HuH-7 (cell line): ENCODE data around the gene SDK1.

Experiments
- DNase-seq: peaks from one replicate; pipeline ENCODE4 v3.0.0; 2011; ENCODE audit warnings: low spot score

Gene SDK1

GRCh38 chr7:3416453-3416852 is 115.4 kb downstream of the SDK1 start:
- no peak for DNase-seq

DNA sequence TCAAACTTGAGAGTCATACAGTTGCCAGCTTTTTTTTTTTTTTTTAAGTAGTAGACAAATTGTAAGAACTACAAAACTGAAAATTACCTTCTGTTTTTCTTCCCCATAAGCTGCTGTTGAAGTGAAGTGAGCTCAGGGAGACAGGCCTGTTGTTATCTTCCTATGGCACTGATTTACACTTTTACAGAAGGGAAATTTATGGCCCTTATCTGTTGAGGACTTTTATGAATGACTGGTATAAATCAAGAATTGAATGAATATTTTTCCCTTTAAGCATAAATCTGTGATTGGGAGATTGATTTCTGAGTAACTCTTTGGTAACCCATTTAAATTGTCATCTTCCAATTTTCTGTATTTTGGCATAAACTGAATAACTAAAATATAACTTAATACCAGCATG is 124.0 kb downstream of the SDK1 start:
- DNase-seq, result no peak

GRCh38 chr7:3426064-3426463 is 125.0 kb downstream of the SDK1 start:
- DNase-seq, result no peak

DNA sequence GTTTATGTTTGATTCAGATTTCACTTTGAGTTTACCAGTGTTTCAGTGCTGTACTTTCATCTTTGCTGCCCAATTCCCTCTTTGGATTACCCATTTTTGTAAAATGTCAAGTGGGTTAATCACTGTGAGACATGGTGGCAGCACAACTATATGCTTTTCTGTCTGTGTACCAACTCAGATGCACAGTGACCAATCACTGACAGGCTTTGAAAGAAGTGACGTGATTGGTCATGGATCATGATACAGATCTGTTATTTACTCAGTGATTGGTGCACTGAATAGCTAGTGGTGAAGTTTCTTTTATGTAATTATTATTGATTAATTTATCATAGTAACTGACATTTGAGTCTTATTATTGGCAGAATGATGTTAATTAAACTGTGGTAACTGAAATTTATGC is 126.9 kb downstream of the SDK1 start:
- no peak for DNase-seq

DNA sequence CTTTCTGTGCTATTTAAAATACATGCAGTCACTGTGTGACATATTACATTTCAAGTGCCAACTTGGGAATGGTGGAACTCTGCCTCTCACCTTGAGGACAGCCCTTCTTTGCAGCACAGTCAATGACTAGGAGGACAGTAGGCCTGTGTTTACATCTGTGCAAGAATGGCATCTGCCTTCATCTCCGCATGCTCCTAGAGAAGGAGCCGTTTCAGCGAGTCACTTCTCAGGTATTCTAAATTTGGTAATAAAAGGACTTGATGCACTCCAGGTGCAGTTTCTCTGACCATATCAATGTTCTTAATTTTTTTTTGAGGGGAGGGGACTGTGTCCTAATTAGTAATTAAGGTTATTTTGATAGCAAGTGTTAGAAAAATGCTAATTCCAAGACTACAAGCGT is 128.9 kb downstream of the SDK1 start:
- DNase-seq, result no peak

GRCh38 chr7:3430588-3430987 is 129.5 kb downstream of the SDK1 start:
- DNase-seq, result no peak

GRCh38 chr7:3431306-3431705 is 130.3 kb downstream of the SDK1 start:
- no peak for DNase-seq

DNA sequence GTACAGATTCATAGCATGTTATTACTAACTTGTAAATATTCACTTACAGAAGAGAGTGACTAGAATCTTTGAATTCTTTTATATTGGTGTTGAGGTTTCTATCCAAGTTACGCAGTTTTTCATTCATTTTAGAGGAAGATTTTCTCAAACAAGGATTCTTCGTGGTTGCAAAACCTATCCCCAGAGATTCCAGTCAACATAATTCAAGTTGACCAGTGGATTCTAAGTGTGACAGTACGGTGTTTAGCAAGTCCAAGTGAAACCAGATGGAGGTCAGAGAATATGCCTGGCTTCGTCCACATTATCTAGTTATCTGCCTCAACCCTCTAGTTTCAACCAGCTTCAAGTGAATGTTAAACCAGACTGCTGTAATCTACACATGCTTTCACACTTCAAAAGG is 131.9 kb downstream of the SDK1 start:
- DNase-seq, result no peak

- no peak for DNase-seq
Measured at GRCh38 chr7:3434611-3435010, 133.6 kb downstream of the SDK1 start.

DNA sequence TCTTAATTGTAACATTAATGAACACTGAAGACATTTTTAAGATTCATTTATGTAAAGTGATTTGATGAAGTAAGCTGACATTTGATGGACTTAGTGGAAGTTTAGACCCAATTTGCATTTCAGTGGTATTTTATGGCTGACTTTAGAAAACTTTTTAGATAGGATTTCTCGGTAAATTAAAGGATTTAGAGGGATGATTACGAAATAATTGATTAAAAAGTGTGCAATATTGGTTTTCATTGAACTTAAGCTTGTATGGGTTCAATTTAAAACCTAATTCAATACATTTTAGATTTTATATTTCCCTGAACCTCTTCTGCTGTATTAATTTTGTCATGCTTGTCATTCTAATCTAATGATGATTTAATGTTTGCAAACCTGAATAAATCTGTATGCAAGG is 135.1 kb downstream of the SDK1 start:
- DNase-seq, result no peak

DNA sequence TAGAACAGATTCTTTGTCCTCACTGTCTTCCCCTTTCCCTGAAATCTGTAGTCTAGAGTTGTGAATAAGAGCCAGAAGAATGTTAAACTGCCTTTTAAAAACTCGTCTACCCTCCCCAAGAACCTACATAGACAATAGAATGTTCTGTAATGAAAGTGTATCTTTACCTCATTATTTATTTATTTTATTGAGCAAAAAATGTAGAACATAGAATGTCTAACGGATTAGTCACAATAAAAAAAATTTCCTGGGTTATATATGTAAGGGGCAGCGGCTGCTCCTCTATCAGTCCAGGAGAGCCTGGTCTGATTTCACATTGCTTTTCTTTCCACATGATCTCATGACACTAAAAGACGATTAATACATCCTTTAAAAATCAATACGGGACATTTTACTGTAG is 135.7 kb downstream of the SDK1 start:
- no peak for DNase-seq

- no peak for DNase-seq
Measured at GRCh38 chr7:3437467-3437866, 136.4 kb downstream of the SDK1 start.

- DNase-seq, result no peak
Measured at GRCh38 chr7:3438352-3438751, 137.3 kb downstream of the SDK1 start.

GRCh38 chr7:3439333-3440030 is 138.4 kb downstream of the SDK1 start:
- no peak for DNase-seq

DNA sequence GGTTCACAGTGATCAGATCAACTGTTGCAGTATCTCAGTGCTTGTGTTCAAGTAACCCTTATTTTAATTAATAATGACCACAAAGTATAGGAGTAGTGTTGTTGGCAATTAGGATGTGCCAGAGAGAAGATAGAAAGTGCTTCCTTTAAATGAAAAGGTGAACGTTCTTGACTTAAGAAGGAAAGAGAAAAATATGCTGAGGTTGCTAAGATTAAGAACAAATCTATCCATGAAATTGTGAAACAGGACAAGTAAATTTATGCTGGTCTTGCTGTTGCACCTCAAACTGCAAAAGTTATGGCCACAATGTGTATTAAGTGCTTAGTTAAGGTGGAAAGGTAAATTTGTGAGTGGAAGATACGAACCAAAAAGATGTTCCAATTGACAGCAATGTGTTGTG is 139.5 kb downstream of the SDK1 start:
- DNase-seq, result no peak

DNA sequence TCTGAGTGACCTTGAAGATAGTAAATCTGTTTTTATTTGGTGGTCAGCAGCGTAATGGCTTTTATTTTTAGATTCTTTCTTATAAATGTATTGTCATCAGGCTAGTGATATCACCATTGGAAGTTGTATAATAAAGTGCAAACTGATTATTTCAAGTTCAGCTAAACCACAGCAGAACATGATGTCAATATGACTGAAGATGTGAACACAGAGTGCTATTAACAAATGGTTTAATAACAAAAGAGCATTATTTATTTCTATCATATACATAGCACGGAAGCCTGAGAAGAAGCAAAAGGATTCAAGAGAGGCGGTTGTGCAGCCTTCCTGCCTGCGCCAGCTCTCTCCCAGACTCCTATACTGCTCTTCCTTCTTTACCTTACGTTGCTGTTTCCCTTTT is 142.7 kb downstream of the SDK1 start:
- DNase-seq, result no peak

DNA sequence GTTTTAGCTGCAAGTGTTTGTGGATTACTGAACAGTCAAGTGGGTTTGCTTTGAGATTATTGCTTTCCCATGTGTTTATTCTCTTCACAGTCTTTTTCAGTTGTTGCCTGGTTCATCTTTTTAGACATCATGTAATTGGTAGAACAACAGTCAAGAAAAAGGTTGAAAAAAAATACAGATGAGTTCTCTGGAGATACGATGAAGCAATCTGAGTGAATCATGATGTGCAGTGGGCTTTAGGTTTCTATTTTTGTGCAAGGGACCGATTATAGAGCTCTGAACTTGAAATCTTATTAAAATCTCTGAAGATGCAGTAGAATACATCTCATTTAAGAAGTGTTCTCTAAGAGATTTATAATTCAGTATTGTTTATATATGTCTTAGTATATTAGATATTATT is 145.7 kb downstream of the SDK1 start:
- no peak for DNase-seq

DNA sequence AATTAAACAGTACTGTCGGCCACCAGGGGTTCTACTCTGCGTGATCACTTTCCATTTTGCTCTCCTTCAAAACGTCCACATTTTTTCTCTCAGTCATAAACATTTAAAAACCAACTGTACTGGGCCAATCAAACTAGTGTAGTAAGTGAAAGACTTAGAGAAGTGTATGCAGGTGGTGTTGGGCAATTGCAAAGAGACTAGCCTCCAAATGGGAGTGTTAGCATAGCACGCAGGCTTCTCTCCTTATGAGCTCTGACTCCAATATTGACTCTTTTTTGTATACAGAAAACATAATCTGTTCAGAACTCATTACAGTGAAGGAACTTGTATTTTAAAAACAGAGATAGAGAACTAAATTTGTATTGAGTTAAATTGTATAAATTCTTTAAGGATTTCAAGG is 150.6 kb downstream of the SDK1 start:
- DNase-seq, result no peak

- no peak for DNase-seq
Measured at GRCh38 chr7:3453398-3453797, 152.3 kb downstream of the SDK1 start.

- no peak for DNase-seq
Measured at GRCh38 chr7:3455806-3456595, 154.9 kb downstream of the SDK1 start.

- no peak for DNase-seq
Measured at GRCh38 chr7:3459111-3459510, 158.1 kb downstream of the SDK1 start.

DNA sequence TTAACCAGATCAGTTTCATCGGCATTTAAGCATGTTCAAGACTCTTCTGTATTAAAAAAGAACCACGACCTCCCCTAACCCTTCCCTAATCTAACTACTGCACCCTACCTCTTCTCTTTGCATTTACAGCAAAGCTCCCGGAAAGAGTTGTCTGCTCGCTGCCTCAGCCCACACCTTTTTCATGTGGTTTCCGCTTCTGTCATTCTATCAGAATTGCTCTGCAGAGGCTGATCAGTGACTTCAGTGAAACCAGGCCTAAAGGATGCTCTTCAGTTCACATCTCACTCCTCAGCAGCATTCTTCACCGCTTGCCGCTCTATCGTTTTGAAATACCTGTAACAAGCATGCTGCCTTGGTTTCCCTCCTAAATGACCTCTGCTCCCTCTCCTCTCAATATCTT is 160.9 kb downstream of the SDK1 start:
- no peak for DNase-seq

DNA sequence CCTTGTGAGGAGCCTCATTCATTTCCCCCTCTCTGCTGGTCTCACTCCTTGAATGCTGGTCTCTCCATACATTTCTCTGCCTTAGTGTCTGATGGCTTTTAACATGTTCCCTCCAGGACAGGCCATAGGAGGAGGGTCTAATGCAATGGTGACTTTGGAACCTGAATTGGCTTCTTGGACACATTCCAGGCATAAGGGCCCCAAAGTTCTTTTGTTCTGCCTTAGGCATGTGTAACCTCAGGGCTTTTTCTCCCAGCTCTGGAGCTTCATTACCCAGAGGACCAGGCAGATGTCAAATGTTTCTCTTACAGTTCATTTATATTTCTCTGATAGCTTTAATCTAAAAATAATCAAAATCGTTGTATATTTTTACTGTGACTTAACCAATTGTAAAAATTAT is 162.6 kb downstream of the SDK1 start:
- DNase-seq, result no peak
